OCI-LY1 (cell line): ENCODE data around the gene TARS2.

Experiments used
- H2AFZ ChIP-seq: fragments of 200-600 bp; sonication (generic), shearing (Covaris generic); 2 replicates; pipeline ENCODE4 v1.6.0; 2014; ENCODE audit warnings: antibody characterized with exemption, mild to moderate bottlenecking, low read length
- H3F3A ChIP-seq: fragments of 200-600 bp; sonication (generic), shearing (Covaris generic); 2 replicates; pipeline ENCODE4 v1.6.0; 2014; ENCODE audit warnings: mild to moderate bottlenecking, antibody characterized with exemption, low read length, moderate library complexity; ENCODE audit not compliant: insufficient read depth
- H3K27ac ChIP-seq: fragments of 200-600 bp; sonication (generic); 2 replicates; pipeline ENCODE4 v1.5.1; 2014; ENCODE audit warnings: low read length, mixed run types, mild to moderate bottlenecking, low read depth; ENCODE audit not compliant: poor library complexity, severe bottlenecking
- H3K27me3 ChIP-seq: fragments of 200-600 bp; sonication (generic); 2 replicates; pipeline ENCODE4 v1.6.0; 2014; ENCODE audit warnings: antibody characterized with exemption, mild to moderate bottlenecking, low read length, moderate library complexity; ENCODE audit not compliant: insufficient read depth
- H3K36me3 ChIP-seq: fragments of 200-600 bp; sonication (generic); 2 replicates; pipeline ENCODE4 v1.6.1; 2014; ENCODE audit warnings: mild to moderate bottlenecking, antibody characterized with exemption, low read length, moderate library complexity, mixed read lengths; ENCODE audit not compliant: insufficient read depth
- H3K4me1 ChIP-seq: fragments of 200-600 bp; sonication (generic); 2 replicates; pipeline ENCODE4 v1.5.1; 2014; ENCODE audit warnings: mild to moderate bottlenecking, low read length, moderate library complexity; ENCODE audit not compliant: insufficient read depth, severe bottlenecking
- H3K4me2 ChIP-seq: fragments of 200-600 bp; sonication (generic), shearing (Covaris generic); 2 replicates; pipeline ENCODE4 v1.6.1; 2014; ENCODE audit warnings: low read length
- H3K4me3 ChIP-seq: fragments of 200-600 bp; sonication (generic); 2 replicates; pipeline ENCODE4 v1.5.1; 2014; ENCODE audit warnings: low read length, low read depth, mild to moderate bottlenecking, mixed read lengths; ENCODE audit not compliant: poor library complexity, severe bottlenecking
- H3K79me2 ChIP-seq: fragments of 200-600 bp; shearing (Covaris generic); 2 replicates; pipeline ENCODE4 v1.6.1; 2016; ENCODE audit warnings: mixed run types, low read length, mixed read lengths; ENCODE audit not compliant: insufficient read depth
- H3K9ac ChIP-seq: fragments of 200-600 bp; sonication (generic), shearing (Covaris generic); 2 replicates; pipeline ENCODE4 v1.6.1; 2014; ENCODE audit warnings: mild to moderate bottlenecking, low read length, mixed read lengths
- H3K9me2 ChIP-seq: fragments of 200-600 bp; sonication (generic), shearing (Covaris generic); 2 replicates; pipeline ENCODE4 v1.6.1; 2014; ENCODE audit warnings: low read depth, mild to moderate bottlenecking, low read length, mixed read lengths
- H3K9me3 ChIP-seq: fragments of 200-600 bp; shearing (Covaris generic); 2 replicates; pipeline ENCODE4 v1.6.1; 2014; ENCODE audit warnings: low read length, mixed read lengths
- H4K20me1 ChIP-seq: fragments of 200-600 bp; sonication (generic), shearing (Covaris generic); 2 replicates; pipeline ENCODE4 v1.6.0; 2016; ENCODE audit warnings: mild to moderate bottlenecking, low read length; ENCODE audit not compliant: insufficient read depth
- CTCF ChIP-seq: fragments of 200-600 bp; sonication (generic), shearing (Covaris generic); IDR thresholded peaks from 2 replicates; pipeline ENCODE4 v1.5.1; 2017; ENCODE audit warnings: mild to moderate bottlenecking, antibody characterized with exemption, low read length, moderate library complexity, mixed read lengths
- EZH2 ChIP-seq: fragments of 200-600 bp; sonication (generic), shearing (Covaris generic); IDR thresholded peaks from 2 replicates; pipeline ENCODE4 v1.8.0; 2017; ENCODE audit warnings: borderline replicate concordance, mixed run types, mild to moderate bottlenecking, antibody characterized with exemption, low read length, moderate library complexity, mixed read lengths

The TARS2 gene

GRCh38 chr1:150511985-150512660 is 24.9 kb downstream of the TARS2 start:
- Histone ChIP-seq H3K4me2 (no peak overlapping the region), H3K4me3 (no peak overlapping the region), H3K36me3 (peaks cover 5% of the 10 kb centered on the region), H3K9me3 (no peaks in the 10 kb centered on the region), H3K27ac (no peak overlapping the region), H2AFZ (no peak overlapping the region), H4K20me1 (no peaks in the 10 kb centered on the region), H3K9ac (no peak overlapping the region), H3K27me3 (no peaks in the 10 kb centered on the region), H3K4me1 (peaks cover 18% of the 10 kb centered on the region), H3K79me2 (no peaks in the 10 kb centered on the region), H3K9me2 (no peaks in the 10 kb centered on the region), H3F3A (no peaks in the 10 kb centered on the region)
- TF ChIP-seq CTCF = no peak
- no peak for TF ChIP-seq EZH2

- Histone ChIP-seq H3K4me3 (no peak overlapping the region), H3K4me1 (peaks cover 18% of the 10 kb centered on the region), H3K9me2 (no peaks in the 10 kb centered on the region), H3K36me3 (peaks cover 5% of the 10 kb centered on the region; the same call in 1 of the 2 replicates), H3K9ac (no peak overlapping the region), H3K4me2 (no peak overlapping the region), H4K20me1 (no peaks in the 10 kb centered on the region), H3K27ac (no peak overlapping the region), H3K27me3 (no peaks in the 10 kb centered on the region), H3K9me3 (no peaks in the 10 kb centered on the region), H3K79me2 (no peaks in the 10 kb centered on the region), H2AFZ (no peak overlapping the region), H3F3A (no peaks in the 10 kb centered on the region)
- TF ChIP-seq CTCF (no peak), EZH2 (no peak)
Measured at GRCh38 chr1:150512846-150513245, 25.6 kb downstream of the TARS2 start.

- H3K27ac ChIP-seq = no peak overlapping the region
- no peaks in the 10 kb centered on the region for H3F3A ChIP-seq
- H3K4me2 ChIP-seq = no peak overlapping the region
- H3K4me3 ChIP-seq = no peak overlapping the region
- H3K79me2 ChIP-seq = no peaks in the 10 kb centered on the region
- H4K20me1 ChIP-seq = no peaks in the 10 kb centered on the region
- H3K9me2 ChIP-seq = no peaks in the 10 kb centered on the region
- no peaks in the 10 kb centered on the region; the same call in 1 of the 2 replicates for H3K36me3 ChIP-seq
- peaks cover 18% of the 10 kb centered on the region for H3K4me1 ChIP-seq
- H2AFZ ChIP-seq = no peak overlapping the region
- TF ChIP-seq EZH2 = no peak
- no peak for TF ChIP-seq CTCF
- no peaks in the 10 kb centered on the region for H3K27me3 ChIP-seq
- H3K9me3 ChIP-seq = no peaks in the 10 kb centered on the region
- H3K9ac ChIP-seq = no peak overlapping the region
Measured at GRCh38 chr1:150513351-150513791, 26.2 kb downstream of the TARS2 start.
